DND-41 (cell line): ENCODE data around the gene GABARAPL1.

Source experiments
- ATAC-seq: fragments of 200-7000 bp; cut with Tn5 transposase; 3 replicates; pipeline ENCODE4 v1.9.1; 2021; ENCODE audit warnings: low read depth; ENCODE audit not compliant: insufficient read depth
- DNase-seq: peaks from one replicate; pipeline ENCODE4 v3.0.0-alpha.2; 2020
- H2AFZ ChIP-seq: 2 replicates; pipeline ENCODE4 v1.6.0; 2012; ENCODE audit warnings: low read depth, low read length
- H3K27ac ChIP-seq: 2 replicates; pipeline ENCODE4 v1.5.1; 2012; ENCODE audit warnings: low read length, inconsistent platforms
- H3K27me3 ChIP-seq: fragments of 200-600 bp; sonication (generic); 2 replicates; pipeline ENCODE4 v1.6.0; 2012; ENCODE audit warnings: low read length, mild to moderate bottlenecking, inconsistent platforms; ENCODE audit not compliant: insufficient read depth, poor library complexity
- H3K36me3 ChIP-seq: 2 replicates; pipeline ENCODE4 v1.5.1; 2012; ENCODE audit warnings: low read length, inconsistent platforms; ENCODE audit not compliant: insufficient read depth
- H3K4me1 ChIP-seq: 2 replicates; pipeline ENCODE4 v1.5.1; 2012; ENCODE audit warnings: mild to moderate bottlenecking, low read length; ENCODE audit not compliant: insufficient read depth
- H3K4me2 ChIP-seq: 2 replicates; pipeline ENCODE4 v1.6.0; 2012; ENCODE audit warnings: mild to moderate bottlenecking, moderate library complexity, low read length, inconsistent platforms; ENCODE audit not compliant: insufficient read depth
- H3K4me3 ChIP-seq, 2 experiments: fragments of 200-600 bp in 1 of 2; shearing (Covaris generic) in 1 of 2; 2 replicates each; pipeline ENCODE4 v1.5.1; 2012 to 2016; ENCODE audit warnings: inconsistent platforms in 2 of 2, low read length in 2 of 2, mild to moderate bottlenecking in 2 of 2, low read depth in 1 of 2, moderate library complexity in 1 of 2
- H3K79me2 ChIP-seq: 2 replicates; pipeline ENCODE4 v1.6.0; 2012; ENCODE audit warnings: low read length, inconsistent platforms; ENCODE audit not compliant: insufficient read depth
- H3K9ac ChIP-seq: 2 replicates; pipeline ENCODE4 v1.6.0; 2012; ENCODE audit warnings: low read depth, mild to moderate bottlenecking, inconsistent platforms, low read length, moderate library complexity
- H3K9me3 ChIP-seq: 2 replicates; pipeline ENCODE4 v1.5.1; 2012; ENCODE audit warnings: low read length, moderate library complexity, mild to moderate bottlenecking, inconsistent platforms; ENCODE audit not compliant: insufficient read depth, severe bottlenecking
- H4K20me1 ChIP-seq: 2 replicates; pipeline ENCODE4 v1.6.0; 2012; ENCODE audit warnings: low read length; ENCODE audit not compliant: insufficient read depth
- CTCF ChIP-seq: IDR thresholded peaks from 2 replicates; pipeline ENCODE4 v1.5.1; 2012; ENCODE audit warnings: borderline replicate concordance, low read length, moderate library complexity, mild to moderate bottlenecking; ENCODE audit not compliant: poor library complexity, severe bottlenecking; ENCODE audit errors: extremely low read depth
- EZH2 ChIP-seq: IDR thresholded peaks from 3 replicates; pipeline ENCODE4 v1.6.1; 2012; ENCODE audit warnings: borderline replicate concordance, low read depth, mild to moderate bottlenecking, moderate library complexity, low read length, inconsistent platforms; ENCODE audit not compliant: severe bottlenecking

The GABARAPL1 gene

GRCh38 chr12:10251669-10252068 lies 39.0 kb downstream of the GABARAPL1 start:
- Histone ChIP-seq H3K9me3 (peaks cover 2% of the 10 kb centered on the region), H3K36me3 (no peaks in the 10 kb centered on the region), H3K79me2 (no peaks in the 10 kb centered on the region), H4K20me1 (no peaks in the 10 kb centered on the region), H3K27me3 (no peaks in the 10 kb centered on the region), H3K4me2 (no peak overlapping the region), H2AFZ (no peak overlapping the region), H3K9ac (no peak overlapping the region), H3K4me1 (peaks cover 9% of the 10 kb centered on the region; the same call in 1 of the 2 replicates), H3K27ac (no peak overlapping the region), H3K4me3 (no peak overlapping the region)
- ATAC-seq (no peak), DNase-seq (no peak)
- no peak for TF ChIP-seq CTCF
- no peak for TF ChIP-seq EZH2

- no peaks in the 10 kb centered on the region for H3K27me3 ChIP-seq
- H3K9me3 ChIP-seq, result peaks cover 2% of the 10 kb centered on the region
- ATAC-seq (no peak), DNase-seq (no peak)
- H3K4me2 ChIP-seq, result no peak overlapping the region
- no peak overlapping the region for H3K27ac ChIP-seq
- H3K36me3 ChIP-seq, result no peaks in the 10 kb centered on the region
- H3K4me3 ChIP-seq, result no peak overlapping the region
- no peak overlapping the region for H3K9ac ChIP-seq
- H2AFZ ChIP-seq, result no peak overlapping the region
- peaks cover 9% of the 10 kb centered on the region; the same call in 1 of the 2 replicates for H3K4me1 ChIP-seq
- H4K20me1 ChIP-seq, result no peaks in the 10 kb centered on the region
- TF ChIP-seq EZH2 (no peak), CTCF (no peak)
- H3K79me2 ChIP-seq, result no peaks in the 10 kb centered on the region
These were observed 39.5 kb downstream of the GABARAPL1 start for GRCh38 chr12:10252201-10252600.

GRCh38 chr12:10256064-10256463 lies 43.4 kb downstream of the GABARAPL1 start:
- no peak for ATAC-seq
- Histone ChIP-seq H3K9me3 (peaks cover 4% of the 10 kb centered on the region), H3K4me2 (no peak overlapping the region), H2AFZ (no peak overlapping the region), H3K9ac (no peak overlapping the region), H4K20me1 (no peaks in the 10 kb centered on the region), H3K4me1 (no peaks in the 10 kb centered on the region), H3K36me3 (no peaks in the 10 kb centered on the region), H3K4me3 (no peak overlapping the region), H3K27ac (no peak overlapping the region), H3K27me3 (no peaks in the 10 kb centered on the region), H3K79me2 (no peaks in the 10 kb centered on the region)
- DNase-seq, result no peak
- TF ChIP-seq EZH2 (no peak), CTCF (no peak)

- no peaks in the 10 kb centered on the region for H3K36me3 ChIP-seq
- no peaks in the 10 kb centered on the region for H3K27me3 ChIP-seq
- no peaks in the 10 kb centered on the region for H3K4me1 ChIP-seq
- H3K9ac ChIP-seq, result no peak overlapping the region
- no peak for DNase-seq
- no peaks in the 10 kb centered on the region for H3K79me2 ChIP-seq
- H4K20me1 ChIP-seq, result no peaks in the 10 kb centered on the region
- no peak overlapping the region for H3K4me3 ChIP-seq
- ATAC-seq, result no peak
- no peak overlapping the region for H2AFZ ChIP-seq
- peaks cover 2% of the 10 kb centered on the region for H3K9me3 ChIP-seq
- no peak overlapping the region for H3K27ac ChIP-seq
- H3K4me2 ChIP-seq, result no peak overlapping the region
- no peak for TF ChIP-seq CTCF
- TF ChIP-seq EZH2, result no peak
These were observed 48.2 kb downstream of the GABARAPL1 start for GRCh38 chr12:10260927-10261326.
